HL-60 (cell line): ENCODE results near the gene TTLL1.

Experiments used
- DNase-seq, 2 experiments: peaks; one replicate each; pipeline ENCODE4 v3.0.0-alpha.2; 2010 to 2020; ENCODE audit warnings: low read depth in 1 of 2, low spot score in 1 of 2
- H3K27ac ChIP-seq: fragments of 250-450 bp; sonication (Bioruptor Pico); replicated peaks from 2 replicates; pipeline ENCODE4 v1.5.1; 2020; ENCODE audit warnings: mild to moderate bottlenecking, moderate library complexity
- H3K27me3 ChIP-seq: fragments of 250-450 bp; sonication (Bioruptor Pico); 2 replicates; pipeline ENCODE4 v1.5.1; 2021; ENCODE audit warnings: mild to moderate bottlenecking, moderate library complexity; ENCODE audit not compliant: insufficient read depth, poor library complexity, severe bottlenecking
- H3K4me3 ChIP-seq: replicated peaks from 2 replicates; pipeline ENCODE4 v1.5.1; 2011; ENCODE audit warnings: mild to moderate bottlenecking, control low read depth, low read length; ENCODE audit not compliant: insufficient read depth
- GABPA ChIP-seq: IDR thresholded peaks from 2 replicates; pipeline ENCODE4 v1.6.1; 2012; ENCODE audit warnings: low read depth
- POLR2AphosphoS5 ChIP-seq: IDR thresholded peaks from 2 replicates; pipeline ENCODE4 v1.6.1; 2012; ENCODE audit warnings: low read depth
- SPI1 ChIP-seq: IDR thresholded peaks from 2 replicates; pipeline ENCODE4 v1.6.1; 2012; ENCODE audit warnings: low read depth, mild to moderate bottlenecking, borderline replicate concordance
- TF ChIP-seq, protein P1 (sequence below): IDR thresholded peaks from 2 replicates; pipeline ENCODE4 v1.6.1; 2012; ENCODE audit warnings: low read depth; ENCODE audit not compliant: insufficient replicate concordance
- TF ChIP-seq, protein P2 (sequence below): IDR thresholded peaks from one replicate; pipeline ENCODE4 v1.5.1; 2011; ENCODE audit warnings: low read length, control low read depth, inconsistent platforms; ENCODE audit not compliant: insufficient read depth

The TTLL1 gene

DNA sequence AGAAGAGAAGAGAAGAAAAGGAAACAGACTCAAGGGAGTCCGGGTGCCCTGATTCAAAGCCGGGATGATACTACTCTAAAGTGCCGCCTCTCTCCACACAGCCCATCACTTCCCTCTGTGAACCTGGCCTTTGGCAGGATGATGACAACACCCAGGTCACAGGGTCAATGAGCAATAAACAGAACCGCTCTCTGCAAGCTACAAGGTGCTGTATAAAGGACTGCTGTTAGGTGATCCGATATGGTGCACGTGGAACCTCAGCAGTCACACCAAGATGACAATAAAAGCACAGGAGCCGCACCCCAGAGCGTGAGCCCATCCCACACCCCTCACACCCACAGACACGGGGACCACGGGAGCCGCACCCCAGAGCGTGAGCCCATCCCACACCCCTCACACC is 10.7 kb downstream of the TTLL1 start:
- no peak for DNase-seq
- Histone ChIP-seq H3K27me3 (no peaks in the 10 kb centered on the region), H3K27ac (no peak overlapping the region), H3K4me3 (no peak overlapping the region)
- TF ChIP-seq, protein P1, sequence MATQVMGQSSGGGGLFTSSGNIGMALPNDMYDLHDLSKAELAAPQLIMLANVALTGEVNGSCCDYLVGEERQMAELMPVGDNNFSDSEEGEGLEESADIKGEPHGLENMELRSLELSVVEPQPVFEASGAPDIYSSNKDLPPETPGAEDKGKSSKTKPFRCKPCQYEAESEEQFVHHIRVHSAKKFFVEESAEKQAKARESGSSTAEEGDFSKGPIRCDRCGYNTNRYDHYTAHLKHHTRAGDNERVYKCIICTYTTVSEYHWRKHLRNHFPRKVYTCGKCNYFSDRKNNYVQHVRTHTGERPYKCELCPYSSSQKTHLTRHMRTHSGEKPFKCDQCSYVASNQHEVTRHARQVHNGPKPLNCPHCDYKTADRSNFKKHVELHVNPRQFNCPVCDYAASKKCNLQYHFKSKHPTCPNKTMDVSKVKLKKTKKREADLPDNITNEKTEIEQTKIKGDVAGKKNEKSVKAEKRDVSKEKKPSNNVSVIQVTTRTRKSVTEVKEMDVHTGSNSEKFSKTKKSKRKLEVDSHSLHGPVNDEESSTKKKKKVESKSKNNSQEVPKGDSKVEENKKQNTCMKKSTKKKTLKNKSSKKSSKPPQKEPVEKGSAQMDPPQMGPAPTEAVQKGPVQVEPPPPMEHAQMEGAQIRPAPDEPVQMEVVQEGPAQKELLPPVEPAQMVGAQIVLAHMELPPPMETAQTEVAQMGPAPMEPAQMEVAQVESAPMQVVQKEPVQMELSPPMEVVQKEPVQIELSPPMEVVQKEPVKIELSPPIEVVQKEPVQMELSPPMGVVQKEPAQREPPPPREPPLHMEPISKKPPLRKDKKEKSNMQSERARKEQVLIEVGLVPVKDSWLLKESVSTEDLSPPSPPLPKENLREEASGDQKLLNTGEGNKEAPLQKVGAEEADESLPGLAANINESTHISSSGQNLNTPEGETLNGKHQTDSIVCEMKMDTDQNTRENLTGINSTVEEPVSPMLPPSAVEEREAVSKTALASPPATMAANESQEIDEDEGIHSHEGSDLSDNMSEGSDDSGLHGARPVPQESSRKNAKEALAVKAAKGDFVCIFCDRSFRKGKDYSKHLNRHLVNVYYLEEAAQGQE, result no peak
- no peak for TF ChIP-seq GABPA
- TF ChIP-seq SPI1, result no peak
- no peak for TF ChIP-seq POLR2AphosphoS5
- TF ChIP-seq, protein P2, sequence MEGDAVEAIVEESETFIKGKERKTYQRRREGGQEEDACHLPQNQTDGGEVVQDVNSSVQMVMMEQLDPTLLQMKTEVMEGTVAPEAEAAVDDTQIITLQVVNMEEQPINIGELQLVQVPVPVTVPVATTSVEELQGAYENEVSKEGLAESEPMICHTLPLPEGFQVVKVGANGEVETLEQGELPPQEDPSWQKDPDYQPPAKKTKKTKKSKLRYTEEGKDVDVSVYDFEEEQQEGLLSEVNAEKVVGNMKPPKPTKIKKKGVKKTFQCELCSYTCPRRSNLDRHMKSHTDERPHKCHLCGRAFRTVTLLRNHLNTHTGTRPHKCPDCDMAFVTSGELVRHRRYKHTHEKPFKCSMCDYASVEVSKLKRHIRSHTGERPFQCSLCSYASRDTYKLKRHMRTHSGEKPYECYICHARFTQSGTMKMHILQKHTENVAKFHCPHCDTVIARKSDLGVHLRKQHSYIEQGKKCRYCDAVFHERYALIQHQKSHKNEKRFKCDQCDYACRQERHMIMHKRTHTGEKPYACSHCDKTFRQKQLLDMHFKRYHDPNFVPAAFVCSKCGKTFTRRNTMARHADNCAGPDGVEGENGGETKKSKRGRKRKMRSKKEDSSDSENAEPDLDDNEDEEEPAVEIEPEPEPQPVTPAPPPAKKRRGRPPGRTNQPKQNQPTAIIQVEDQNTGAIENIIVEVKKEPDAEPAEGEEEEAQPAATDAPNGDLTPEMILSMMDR, result no peak

DNA sequence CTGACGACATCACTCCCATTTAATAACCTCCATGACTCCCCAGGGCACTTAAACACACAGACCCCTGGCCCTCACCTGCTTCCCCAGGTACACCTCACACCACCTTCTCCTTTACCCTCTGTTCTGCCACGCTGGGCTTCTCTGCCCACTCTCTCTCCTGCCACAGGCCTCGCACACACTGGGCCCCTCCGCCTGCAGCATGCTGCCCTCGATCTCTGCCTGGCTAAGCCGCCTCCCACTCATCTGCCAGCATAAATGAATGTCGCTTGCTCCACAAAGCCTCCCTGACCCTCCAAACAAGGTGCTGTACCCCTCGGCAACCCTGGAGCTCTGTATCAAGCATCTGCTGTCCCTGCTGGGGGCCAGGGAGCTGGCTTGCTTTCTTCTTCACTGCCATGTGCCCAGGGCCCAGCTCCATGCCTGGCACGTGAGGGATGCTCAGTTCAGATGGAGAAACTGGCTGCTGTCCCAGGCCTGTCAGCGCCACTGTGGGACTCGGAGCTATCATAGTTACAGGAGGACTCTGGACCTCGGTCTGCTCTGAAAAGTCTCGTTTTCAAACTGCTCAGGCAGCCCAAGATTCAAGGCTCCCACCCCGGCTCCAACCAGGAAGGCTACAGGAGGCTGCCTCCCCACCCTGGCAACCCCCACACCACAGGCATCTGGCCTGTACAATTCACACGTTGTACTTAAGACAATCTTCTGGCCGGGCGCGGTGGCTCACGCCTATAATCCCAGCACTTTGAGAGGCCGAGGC is 11.9 kb downstream of the TTLL1 start:
- Histone ChIP-seq H3K4me3 (no peak overlapping the region), H3K27me3 (no peaks in the 10 kb centered on the region), H3K27ac (no peak overlapping the region)
- DNase-seq, result no peak
- TF ChIP-seq POLR2AphosphoS5 (no peak), SPI1 (no peak), GABPA (no peak)
- TF ChIP-seq, protein P2, result no peak
- TF ChIP-seq, protein P1, result no peak

DNA sequence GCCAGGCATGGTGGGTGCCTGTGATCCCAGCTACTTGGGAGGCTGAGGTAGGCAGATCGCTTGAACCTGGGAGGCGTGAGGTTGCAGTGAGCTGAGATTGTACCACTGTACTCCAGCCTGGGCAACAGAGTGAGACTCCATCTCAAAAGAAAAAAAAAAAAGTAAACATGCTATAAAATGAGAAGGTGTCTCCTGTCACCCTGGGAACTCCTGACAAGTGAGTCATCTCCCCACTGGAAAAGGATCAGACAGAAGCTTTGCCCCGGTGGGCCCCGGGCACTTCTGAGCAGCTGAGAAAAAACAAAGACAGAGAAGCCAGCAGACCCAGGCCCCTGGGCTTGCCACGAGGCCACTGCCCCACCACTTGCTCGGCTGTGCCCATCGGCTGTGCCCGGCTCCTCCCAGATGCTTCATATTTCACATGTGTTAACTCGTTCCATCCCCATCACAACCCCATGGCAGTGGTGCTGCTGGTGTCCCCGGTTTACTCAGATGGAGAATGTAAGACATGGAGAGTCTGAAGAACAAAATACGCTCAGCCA is 22.3 kb downstream of the TTLL1 start:
- H3K27me3 ChIP-seq, result no peaks in the 10 kb centered on the region
- H3K4me3 ChIP-seq, result no peak overlapping the region
- DNase-seq, result no peak
- no peak for TF ChIP-seq POLR2AphosphoS5
- TF ChIP-seq GABPA, result no peak
- TF ChIP-seq, protein P1, result no peak
- TF ChIP-seq, protein P2, result no peak
- no peak for TF ChIP-seq SPI1
- H3K27ac ChIP-seq, result no peak overlapping the region
